Duodenal mucosa (tissue), 2 donors: ENCODE results near the gene PXDC1.

ENCODE experiments used
- H3K27ac ChIP-seq: one replicate; pipeline ENCODE4 v1.7.0; 2013; ENCODE audit warnings: low read depth, low read length
- H3K27me3 ChIP-seq, 2 donors: one replicate each; pipeline ENCODE4 v1.7.0; 2013; ENCODE audit warnings: low read length in 2 of 2, control low read depth in 1 of 2; ENCODE audit not compliant: insufficient read depth in 2 of 2, control insufficient read depth in 1 of 2
- H3K36me3 ChIP-seq, 2 donors: one replicate each; pipeline ENCODE4 v1.7.0; 2013; ENCODE audit warnings: low read length in 2 of 2, control low read depth in 1 of 2; ENCODE audit not compliant: insufficient read depth in 2 of 2, control insufficient read depth in 1 of 2
- H3K4me1 ChIP-seq, 2 donors: one replicate each; pipeline ENCODE4 v1.7.0; 2013; ENCODE audit warnings: low read length in 2 of 2, control low read depth in 1 of 2; ENCODE audit not compliant: insufficient read depth in 2 of 2, control insufficient read depth in 1 of 2
- H3K4me3 ChIP-seq, 2 donors: one replicate each; pipeline ENCODE4 v1.7.0; 2013; ENCODE audit warnings: low read length in 2 of 2, low read depth in 1 of 2
- H3K9ac ChIP-seq, 2 donors: one replicate each; pipeline ENCODE4 v1.7.0; 2013; ENCODE audit warnings: low read length in 2 of 2, low read depth in 1 of 2
- H3K9me3 ChIP-seq, 2 donors: one replicate each; pipeline ENCODE4 v1.7.0; 2013; ENCODE audit warnings: low read length in 2 of 2, control low read depth in 1 of 2; ENCODE audit not compliant: control insufficient read depth in 1 of 2

The PXDC1 gene, protein sequence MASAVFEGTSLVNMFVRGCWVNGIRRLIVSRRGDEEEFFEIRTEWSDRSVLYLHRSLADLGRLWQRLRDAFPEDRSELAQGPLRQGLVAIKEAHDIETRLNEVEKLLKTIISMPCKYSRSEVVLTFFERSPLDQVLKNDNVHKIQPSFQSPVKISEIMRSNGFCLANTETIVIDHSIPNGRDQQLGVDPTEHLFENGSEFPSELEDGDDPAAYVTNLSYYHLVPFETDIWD

DNA sequence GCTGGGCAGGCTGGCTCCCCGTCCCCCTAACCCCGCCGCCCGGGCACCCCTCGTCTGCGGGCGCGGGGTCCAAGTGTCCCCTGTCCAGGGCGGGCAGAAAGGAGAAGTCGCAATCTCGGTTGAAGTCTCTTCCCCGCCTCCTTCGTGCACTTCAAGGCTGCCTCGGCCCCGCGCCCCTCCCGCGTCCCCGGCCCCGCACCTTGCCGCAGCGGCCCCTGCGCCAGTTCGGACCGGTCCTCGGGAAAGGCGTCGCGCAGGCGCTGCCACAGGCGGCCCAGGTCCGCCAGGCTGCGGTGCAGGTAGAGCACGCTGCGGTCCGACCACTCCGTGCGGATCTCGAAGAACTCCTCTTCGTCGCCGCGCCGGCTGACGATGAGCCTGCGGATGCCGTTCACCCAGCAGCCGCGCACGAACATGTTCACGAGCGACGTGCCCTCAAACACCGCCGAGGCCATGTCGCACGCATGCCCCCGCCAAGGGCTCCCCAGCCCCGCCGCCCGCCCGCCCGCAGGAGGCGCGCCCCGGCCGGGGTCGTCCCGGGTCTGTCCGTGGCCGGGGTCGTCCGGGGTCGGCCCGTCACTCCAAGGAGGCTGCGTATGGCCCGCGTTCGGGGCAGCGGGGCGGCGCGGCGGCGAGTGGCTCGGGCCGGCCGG is at the start of gene PXDC1:
Gene PXDC1 (minus strand): TSS at position 637 of the 653 bp plus-strand sequence. CDS start 182 bp downstream, at position 455.
- peaks cover 35 to 41% of the 10 kb centered on the region in 2 donors for H3K4me1 ChIP-seq
- H3K36me3 ChIP-seq, result no peaks in the 10 kb centered on the region
- peak within 1 kb of the TSS; percentile 72 to 78 for H3K4me3 ChIP-seq
- no peaks in the 10 kb centered on the region for H3K9me3 ChIP-seq
- H3K27me3 ChIP-seq, result no peaks in the 10 kb centered on the region
- peak within 1 kb of the TSS; percentile 62 to 74 for H3K9ac ChIP-seq
- H3K27ac ChIP-seq, result peak within 1 kb of the TSS; percentile 83

DNA sequence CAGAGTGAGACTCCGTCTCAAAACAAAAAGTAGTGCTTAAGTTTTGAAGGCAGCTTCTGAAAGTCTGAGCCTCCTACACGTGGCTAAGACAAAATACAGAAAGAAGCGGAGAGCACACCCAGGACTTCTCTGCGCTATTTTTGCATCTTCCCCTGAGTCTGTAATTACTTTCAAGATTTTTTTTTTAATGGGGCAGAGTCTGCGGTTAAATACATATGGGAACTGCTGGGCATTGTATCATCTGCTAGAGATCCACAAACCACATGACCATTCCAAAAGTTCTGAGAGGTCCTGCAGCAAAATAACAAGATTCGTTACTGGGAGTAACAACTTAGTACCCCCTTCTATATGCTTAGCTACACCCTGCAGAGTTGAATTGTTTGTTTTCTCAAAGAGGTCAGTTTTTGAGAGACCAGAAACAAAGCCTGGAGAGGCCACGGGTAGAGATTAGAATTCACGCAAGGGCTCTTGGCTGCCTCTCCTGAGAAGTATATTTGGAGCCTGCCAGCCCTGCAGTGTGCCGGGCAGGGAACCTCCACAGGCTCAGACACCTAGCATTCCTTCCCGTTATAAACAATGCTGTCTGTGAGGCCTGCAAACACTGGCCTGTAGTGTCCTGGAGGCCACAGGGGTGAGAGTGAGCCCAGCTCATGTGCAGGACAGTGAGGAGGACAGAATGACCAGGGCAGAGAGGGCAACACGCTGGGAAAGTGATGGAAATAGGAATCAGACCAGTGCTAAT is 49.5 kb upstream of the PXDC1 start:
- peaks cover 9 to 20% of the 10 kb centered on the region in 2 donors for H3K4me1 ChIP-seq
- H3K36me3 ChIP-seq, result no peaks in the 10 kb centered on the region
- H3K27ac ChIP-seq, result no peak overlapping the region
- no peaks in the 10 kb centered on the region for H3K27me3 ChIP-seq
- no peak overlapping the region for H3K4me3 ChIP-seq
- H3K9ac ChIP-seq, result no peak overlapping the region
- H3K9me3 ChIP-seq, result no peaks in the 10 kb centered on the region

DNA sequence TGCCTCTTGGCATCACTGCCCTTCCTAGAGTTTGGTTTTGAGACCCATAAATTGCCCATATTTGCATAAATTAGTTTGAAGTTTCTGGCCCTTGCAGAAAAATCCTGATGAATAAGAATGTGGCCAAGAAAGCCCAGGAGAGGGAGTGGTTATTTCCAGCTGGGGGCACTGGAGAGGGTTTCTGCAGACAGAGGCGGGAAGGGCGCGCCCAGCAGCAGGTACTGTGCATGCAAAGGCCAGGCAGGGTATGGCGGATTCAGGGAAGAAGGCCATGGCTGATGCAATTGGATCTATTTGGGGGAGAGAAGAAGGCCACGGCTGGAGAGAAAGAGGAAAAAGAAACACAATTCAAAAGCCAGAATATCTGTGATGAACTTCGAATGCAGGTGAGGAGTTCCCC is 48.2 kb upstream of the PXDC1 start:
- H3K9me3 ChIP-seq, result no peaks in the 10 kb centered on the region
- H3K9ac ChIP-seq, result no peak overlapping the region
- no peak overlapping the region for H3K4me3 ChIP-seq
- peaks cover 9 to 14% of the 10 kb centered on the region in 2 donors for H3K4me1 ChIP-seq
- H3K27me3 ChIP-seq, result no peaks in the 10 kb centered on the region
- H3K27ac ChIP-seq, result no peak overlapping the region
- no peaks in the 10 kb centered on the region for H3K36me3 ChIP-seq

DNA sequence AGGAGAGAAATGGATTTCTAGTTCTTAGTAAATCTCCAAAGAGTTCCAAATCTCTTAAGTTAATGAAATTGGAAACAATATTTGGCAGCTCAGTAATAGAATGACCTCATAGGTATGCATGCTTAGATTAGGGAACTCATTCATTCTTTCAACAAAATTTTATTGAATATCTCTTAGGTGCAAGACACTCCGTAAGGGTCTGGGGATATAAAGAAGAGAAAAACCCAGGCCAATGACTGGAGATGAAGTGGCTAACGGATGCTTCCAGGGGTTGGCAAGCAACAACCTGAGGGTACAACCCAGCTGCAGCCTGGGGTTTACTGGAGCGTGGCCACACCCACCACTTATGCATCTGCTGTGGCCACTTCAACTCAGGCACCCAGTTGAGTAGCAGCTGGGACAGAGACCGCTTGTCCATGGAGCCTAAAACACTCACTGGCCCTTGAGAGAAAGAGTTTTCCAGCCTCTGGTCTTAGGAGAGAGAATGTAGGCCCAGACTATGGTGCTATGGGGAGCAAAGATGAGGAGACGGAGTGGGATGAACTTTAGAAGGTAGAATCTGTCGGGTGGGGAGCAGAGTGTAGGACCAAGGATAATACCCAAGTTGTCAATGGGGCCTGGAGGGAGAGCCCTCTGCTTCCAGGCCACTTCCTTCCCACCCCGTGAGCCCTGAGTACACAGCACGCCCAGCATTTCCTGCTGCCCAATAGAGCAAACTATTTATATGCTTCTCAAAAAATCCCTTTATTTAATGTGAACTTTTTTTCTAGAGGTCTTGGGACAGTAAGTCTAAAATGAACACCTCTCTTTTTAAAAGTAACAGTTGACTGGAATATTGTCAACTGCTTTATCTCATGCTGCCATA is 46.8 kb upstream of the PXDC1 start:
- Histone ChIP-seq H3K4me1 (peaks cover 9 to 14% of the 10 kb centered on the region in 2 donors), H3K27me3 (no peaks in the 10 kb centered on the region), H3K4me3 (no peak overlapping the region), H3K9me3 (no peaks in the 10 kb centered on the region), H3K27ac (no peak overlapping the region), H3K9ac (no peak overlapping the region), H3K36me3 (no peaks in the 10 kb centered on the region)

DNA sequence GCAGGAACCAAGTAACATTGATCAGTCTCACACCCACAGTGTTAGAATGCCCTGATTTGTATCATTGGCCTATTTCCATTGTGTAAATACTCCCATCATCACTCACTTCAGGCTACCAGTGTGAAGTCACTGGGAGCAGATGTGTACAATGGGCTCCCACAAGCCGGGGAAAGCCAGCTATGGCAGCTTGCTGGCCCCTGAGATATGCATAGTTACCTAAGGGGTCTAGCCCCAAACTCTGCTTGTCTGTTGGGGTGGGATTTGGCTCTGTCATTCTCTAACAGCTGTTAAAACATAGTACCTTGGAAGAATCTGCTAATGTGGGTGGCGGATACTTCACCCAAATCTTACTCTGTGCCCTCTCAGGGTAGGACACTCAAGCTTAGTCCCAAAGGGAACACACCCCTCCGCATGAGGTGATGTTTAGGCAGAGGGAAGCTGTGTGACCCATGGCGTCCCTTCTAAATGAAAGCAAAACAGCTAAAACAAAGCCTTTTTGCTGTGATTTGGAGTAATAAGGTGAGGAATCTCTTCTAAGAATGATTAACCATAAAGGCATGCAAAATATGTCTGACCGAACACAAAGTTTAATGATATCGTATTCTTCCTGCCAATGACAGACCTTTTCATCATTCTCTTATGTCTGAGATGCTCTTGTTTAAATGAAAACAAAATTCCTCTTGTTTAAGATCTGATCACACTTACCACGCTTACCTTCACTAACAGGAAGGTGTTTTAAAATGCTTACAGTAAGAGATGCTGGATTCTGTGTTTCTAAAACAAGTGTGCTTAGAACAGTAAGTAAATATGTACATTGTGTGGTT is 45.9 kb upstream of the PXDC1 start:
- H3K9ac ChIP-seq, result no peak overlapping the region
- no peaks in the 10 kb centered on the region for H3K9me3 ChIP-seq
- peak overlapping the region; percentile 16 for H3K27ac ChIP-seq
- H3K4me3 ChIP-seq, result no peak overlapping the region
- H3K36me3 ChIP-seq, result no peaks in the 10 kb centered on the region
- no peaks in the 10 kb centered on the region for H3K27me3 ChIP-seq
- peaks cover 9 to 14% of the 10 kb centered on the region in 2 donors for H3K4me1 ChIP-seq

DNA sequence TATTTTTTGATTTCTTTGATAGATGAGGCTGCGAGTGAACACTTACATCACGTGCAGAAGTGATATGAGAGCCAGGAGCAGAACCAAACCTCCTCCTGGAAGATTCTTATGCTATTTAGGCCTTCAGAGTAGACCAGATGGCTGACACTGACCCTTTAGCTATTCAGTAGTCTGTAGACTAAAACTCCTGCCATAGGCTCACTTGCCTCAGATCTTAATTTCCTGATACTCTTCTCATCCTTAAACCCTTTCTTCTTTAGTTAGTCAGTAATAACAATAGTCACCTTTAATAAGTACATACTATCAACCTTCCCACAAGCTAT is 45.2 kb upstream of the PXDC1 start:
- H3K27ac ChIP-seq, result no peak overlapping the region
- H3K27me3 ChIP-seq, result no peaks in the 10 kb centered on the region
- H3K4me3 ChIP-seq, result no peak overlapping the region
- peaks cover 9 to 14% of the 10 kb centered on the region in 2 donors for H3K4me1 ChIP-seq
- H3K9me3 ChIP-seq, result no peaks in the 10 kb centered on the region
- no peak overlapping the region for H3K9ac ChIP-seq
- no peaks in the 10 kb centered on the region for H3K36me3 ChIP-seq

DNA sequence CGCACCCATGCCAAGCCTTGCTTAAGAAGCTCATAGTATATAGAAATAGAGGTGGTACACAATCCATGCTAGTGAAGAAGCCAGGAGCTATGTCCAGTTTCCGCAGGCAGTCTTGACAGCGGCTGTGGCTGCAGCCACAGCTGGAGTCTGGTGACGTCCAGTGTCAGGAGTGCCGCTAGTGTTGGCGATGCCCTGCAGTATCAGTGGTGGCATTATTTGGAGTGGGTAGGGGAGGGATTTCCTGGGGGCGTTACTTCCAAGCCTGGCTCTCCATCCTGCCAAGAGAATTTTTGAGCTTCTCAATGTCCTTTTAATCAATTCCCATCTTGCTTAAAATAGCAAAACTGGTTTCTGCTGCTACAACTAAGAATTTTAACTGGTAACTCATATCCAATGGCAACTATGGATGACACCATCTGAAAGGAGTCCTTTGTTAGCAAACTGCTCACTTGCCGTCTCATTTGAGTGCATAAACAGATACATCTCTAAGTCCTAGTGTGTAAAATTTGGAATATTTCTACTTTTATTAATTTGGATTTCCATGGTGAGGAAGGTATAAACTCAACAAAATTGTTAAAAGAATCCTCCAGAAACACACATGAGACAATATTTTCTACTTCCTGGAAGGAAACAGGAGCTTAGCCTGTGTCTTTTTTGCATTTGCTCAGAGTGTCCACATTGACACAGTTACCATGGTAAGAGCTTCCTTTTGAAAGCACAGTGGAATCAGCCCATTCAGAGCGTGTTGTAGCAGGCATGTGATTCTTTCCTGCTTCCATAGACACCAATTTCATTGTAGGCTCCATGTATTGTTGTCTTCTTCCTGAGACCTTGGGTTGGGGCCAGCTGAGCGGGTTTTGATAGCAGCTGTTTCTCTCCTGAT is 44.6 kb upstream of the PXDC1 start:
- no peak overlapping the region for H3K9ac ChIP-seq
- H3K27me3 ChIP-seq, result no peaks in the 10 kb centered on the region

DNA sequence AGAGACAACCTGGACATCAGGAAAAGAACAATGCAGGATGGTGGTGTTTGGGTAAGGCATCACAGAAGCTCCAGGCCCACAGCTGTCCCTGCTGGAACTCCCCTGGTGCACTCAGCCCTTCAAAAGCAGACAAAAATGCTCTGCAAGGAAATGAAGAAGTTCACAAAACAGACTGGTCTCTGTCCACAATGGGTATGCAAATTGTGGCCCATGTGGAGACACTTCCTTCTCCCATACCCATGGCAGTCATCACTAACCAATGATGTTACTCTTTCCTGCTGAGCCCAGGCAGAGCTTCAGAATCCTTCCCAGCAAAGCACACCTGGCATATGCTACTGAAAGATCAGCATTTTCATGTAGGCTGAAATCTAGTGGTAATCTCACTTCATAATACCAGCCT is 42.6 kb upstream of the PXDC1 start:
- Histone ChIP-seq H3K27ac (no peak overlapping the region), H3K4me1 (peaks cover 5 to 10% of the 10 kb centered on the region in 2 donors), H3K9me3 (no peaks in the 10 kb centered on the region), H3K27me3 (no peaks in the 10 kb centered on the region), H3K9ac (no peak overlapping the region), H3K36me3 (no peaks in the 10 kb centered on the region), H3K4me3 (no peak overlapping the region)

More for the DNA sequence above, 44.6 kb upstream of the PXDC1 start:
- no peak overlapping the region for H3K4me3 ChIP-seq
- no peaks in the 10 kb centered on the region for H3K9me3 ChIP-seq
- no peaks in the 10 kb centered on the region for H3K36me3 ChIP-seq
- peaks cover 9 to 14% of the 10 kb centered on the region in 2 donors for H3K4me1 ChIP-seq
- no peak overlapping the region for H3K27ac ChIP-seq

DNA sequence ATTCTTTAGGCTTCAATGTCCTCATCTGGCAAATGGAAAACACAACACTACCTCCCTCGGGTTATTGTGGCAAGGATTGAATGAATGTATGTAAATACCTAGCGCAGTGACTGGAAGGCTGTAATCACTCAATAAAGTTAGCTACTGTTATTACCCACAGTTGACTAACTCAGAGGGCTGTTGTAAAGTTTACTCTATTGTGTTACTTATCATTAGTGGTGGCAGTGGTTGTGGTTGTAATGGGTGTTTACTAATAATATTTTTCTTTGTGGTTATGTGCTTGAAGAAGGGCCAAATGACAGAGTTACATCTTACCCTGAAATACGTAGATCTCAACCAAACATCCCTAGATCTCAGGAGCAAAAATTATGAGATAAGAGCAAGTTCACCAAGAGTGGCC is 42.0 kb upstream of the PXDC1 start:
- no peak overlapping the region for H3K4me3 ChIP-seq
- no peak overlapping the region for H3K9ac ChIP-seq
- H3K27ac ChIP-seq, result no peak overlapping the region
- H3K4me1 ChIP-seq, result peaks cover 3 to 4% of the 10 kb centered on the region in 2 donors
- no peaks in the 10 kb centered on the region for H3K36me3 ChIP-seq
- H3K9me3 ChIP-seq, result no peaks in the 10 kb centered on the region
- H3K27me3 ChIP-seq, result no peaks in the 10 kb centered on the region
